Tibial nerve (tissue), 4 donors: Measurements from ENCODE around the gene INHBB.

Source experiments
- EP300 ChIP-seq, 2 donors: sonication (generic); formaldehyde crosslinking; IDR thresholded peaks; one replicate each; pipeline ENCODE4 v1.6.1; 2017; ENCODE audit warnings: antibody characterized with exemption in 2 of 2, mild to moderate bottlenecking in 1 of 2
- POLR2A ChIP-seq, 2 donors: fragments of 450-650 bp; IDR thresholded peaks; one replicate each; pipeline ENCODE4 v1.6.1; 2017; ENCODE audit warnings: antibody characterized with exemption in 2 of 2, mild to moderate bottlenecking in 2 of 2, moderate library complexity in 2 of 2
- TF ChIP-seq, protein P1 (sequence below), 5 experiments: fragments of 200-600 bp in 3 of 5; fragments of 450-650 bp in 2 of 5; sonication (generic) in 3 of 5; IDR thresholded peaks; one replicate each; pipeline ENCODE4 v1.5.1; 2016 to 2019; ENCODE audit warnings: antibody characterized with exemption in 5 of 5, mild to moderate bottlenecking in 3 of 5, moderate library complexity in 2 of 5

DNA sequence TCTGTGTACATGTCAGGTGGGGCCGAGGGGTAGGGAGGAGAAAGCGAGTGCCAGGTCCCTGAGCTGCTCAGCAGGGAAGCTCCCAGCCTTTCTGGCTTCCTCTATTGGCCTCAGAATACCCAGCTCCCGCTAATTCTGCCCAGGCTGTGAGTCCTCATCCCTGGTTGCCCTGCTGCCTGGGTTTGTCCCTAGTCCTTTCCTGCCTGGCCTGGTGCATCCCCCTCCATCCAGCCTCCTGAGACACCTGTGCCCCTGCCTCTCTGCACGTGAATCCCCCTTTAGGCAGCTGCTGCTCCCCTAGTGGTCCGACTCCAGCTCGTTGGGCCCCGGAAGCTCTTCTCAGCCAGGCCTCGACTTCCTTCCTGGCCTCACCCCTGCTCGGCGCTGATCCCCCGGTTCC is 54.6 kb downstream of the INHBB start:
- TF ChIP-seq, protein P1, sequence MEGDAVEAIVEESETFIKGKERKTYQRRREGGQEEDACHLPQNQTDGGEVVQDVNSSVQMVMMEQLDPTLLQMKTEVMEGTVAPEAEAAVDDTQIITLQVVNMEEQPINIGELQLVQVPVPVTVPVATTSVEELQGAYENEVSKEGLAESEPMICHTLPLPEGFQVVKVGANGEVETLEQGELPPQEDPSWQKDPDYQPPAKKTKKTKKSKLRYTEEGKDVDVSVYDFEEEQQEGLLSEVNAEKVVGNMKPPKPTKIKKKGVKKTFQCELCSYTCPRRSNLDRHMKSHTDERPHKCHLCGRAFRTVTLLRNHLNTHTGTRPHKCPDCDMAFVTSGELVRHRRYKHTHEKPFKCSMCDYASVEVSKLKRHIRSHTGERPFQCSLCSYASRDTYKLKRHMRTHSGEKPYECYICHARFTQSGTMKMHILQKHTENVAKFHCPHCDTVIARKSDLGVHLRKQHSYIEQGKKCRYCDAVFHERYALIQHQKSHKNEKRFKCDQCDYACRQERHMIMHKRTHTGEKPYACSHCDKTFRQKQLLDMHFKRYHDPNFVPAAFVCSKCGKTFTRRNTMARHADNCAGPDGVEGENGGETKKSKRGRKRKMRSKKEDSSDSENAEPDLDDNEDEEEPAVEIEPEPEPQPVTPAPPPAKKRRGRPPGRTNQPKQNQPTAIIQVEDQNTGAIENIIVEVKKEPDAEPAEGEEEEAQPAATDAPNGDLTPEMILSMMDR (IDR thresholded peaks at IDR 0.05) = no peak
- TF ChIP-seq EP300 (IDR thresholded peaks at IDR 0.05) (no peak), POLR2A (IDR thresholded peaks at IDR 0.05) (no peak)
